ENCODE measurements around the gene FCRL2.

The FCRL2 gene

GRCh38 chr1:157721985-157722384, 54.9 kb downstream of the FCRL2 start:
- H3K27me3 ChIP-seq (ENCODE audit: insufficient read depth, low read length, poor library complexity, severe bottlenecking), result no peaks in the 10 kb centered on the region
- H3F3A ChIP-seq (ENCODE audit: low read depth), result no peaks in the 10 kb centered on the region
- H4K20me1 ChIP-seq (ENCODE audit: insufficient read depth, low read length, poor library complexity, severe bottlenecking), result no peaks in the 10 kb centered on the region
- no peak for TF ChIP-seq EZH2phosphoT487 (IDR thresholded peaks at IDR 0.05; ENCODE audit: borderline replicate concordance)
- TF ChIP-seq CTCF (conservative IDR thresholded peaks at IDR 0.05; ENCODE audit: low read length), result no peak
- H3K79me2 ChIP-seq (ENCODE audit: insufficient read depth, low read length), result no peaks in the 10 kb centered on the region
- no peak overlapping the region for H2AFZ ChIP-seq (ENCODE audit: low read length)
- peaks cover 16% of the 10 kb centered on the region; the same call in 1 of the 2 replicates for H3K9me3 ChIP-seq (ENCODE audit: insufficient read depth, low read depth, low read length)
- no peak overlapping the region for H3K9ac ChIP-seq (ENCODE audit: low read depth, low read length, poor library complexity, severe bottlenecking)
- H3K4me1 ChIP-seq (ENCODE audit: insufficient read depth, low read length, poor library complexity, severe bottlenecking), result peaks cover 16% of the 10 kb centered on the region
- no peaks in the 10 kb centered on the region for H3K36me3 ChIP-seq (ENCODE audit: insufficient read depth, low read length)
- no peak overlapping the region for H3K4me2 ChIP-seq (ENCODE audit: low read depth, low read length, poor library complexity, severe bottlenecking)
- no peaks in the 10 kb centered on the region for H3K9me2 ChIP-seq (replicated peaks; ENCODE audit: low read depth, low read length)
- no peak overlapping the region for H3K4me3 ChIP-seq (ENCODE audit: low read length, poor library complexity, severe bottlenecking)

- no peak overlapping the region for H2AFZ ChIP-seq (ENCODE audit: low read length)
- no peaks in the 10 kb centered on the region for H3K79me2 ChIP-seq (ENCODE audit: insufficient read depth, low read length)
- H3K9me2 ChIP-seq (replicated peaks; ENCODE audit: low read depth, low read length), result no peaks in the 10 kb centered on the region
- TF ChIP-seq EZH2phosphoT487 (IDR thresholded peaks at IDR 0.05; ENCODE audit: borderline replicate concordance) (no peak), CTCF (conservative IDR thresholded peaks at IDR 0.05; ENCODE audit: low read length) (no peak)
- H3K36me3 ChIP-seq (ENCODE audit: insufficient read depth, low read length), result no peaks in the 10 kb centered on the region
- no peaks in the 10 kb centered on the region for H3K27me3 ChIP-seq (ENCODE audit: insufficient read depth, low read length, poor library complexity, severe bottlenecking)
- no peak overlapping the region for H3K4me2 ChIP-seq (ENCODE audit: low read depth, low read length, poor library complexity, severe bottlenecking)
- no peaks in the 10 kb centered on the region for H3K4me1 ChIP-seq (ENCODE audit: insufficient read depth, low read length, poor library complexity, severe bottlenecking)
- H3K9ac ChIP-seq (ENCODE audit: low read depth, low read length, poor library complexity, severe bottlenecking), result no peak overlapping the region
- no peak overlapping the region for H3K4me3 ChIP-seq (ENCODE audit: low read length, poor library complexity, severe bottlenecking)
- no peaks in the 10 kb centered on the region for H3F3A ChIP-seq (ENCODE audit: low read depth)
- H4K20me1 ChIP-seq (ENCODE audit: insufficient read depth, low read length, poor library complexity, severe bottlenecking), result no peaks in the 10 kb centered on the region
- H3K9me3 ChIP-seq (ENCODE audit: insufficient read depth, low read depth, low read length), result peaks cover 1% of the 10 kb centered on the region; the same call in 1 of the 2 replicates
These were observed 61.2 kb downstream of the FCRL2 start for GRCh38 chr1:157715736-157716135.

- TF ChIP-seq EZH2phosphoT487 (IDR thresholded peaks at IDR 0.05; ENCODE audit: borderline replicate concordance), result no peak
- TF ChIP-seq CTCF (conservative IDR thresholded peaks at IDR 0.05; ENCODE audit: low read length), result no peak
- Histone ChIP-seq H3K36me3 (ENCODE audit: insufficient read depth, low read length) (no peaks in the 10 kb centered on the region), H3K9me3 (ENCODE audit: insufficient read depth, low read depth, low read length) (no peaks in the 10 kb centered on the region), H3F3A (ENCODE audit: low read depth) (no peaks in the 10 kb centered on the region), H3K4me2 (ENCODE audit: low read depth, low read length, poor library complexity, severe bottlenecking) (no peak overlapping the region), H3K9ac (ENCODE audit: low read depth, low read length, poor library complexity, severe bottlenecking) (no peak overlapping the region), H3K27me3 (ENCODE audit: insufficient read depth, low read length, poor library complexity, severe bottlenecking) (no peaks in the 10 kb centered on the region), H3K4me3 (ENCODE audit: low read length, poor library complexity, severe bottlenecking) (no peak overlapping the region), H3K9me2 (replicated peaks; ENCODE audit: low read depth, low read length) (no peaks in the 10 kb centered on the region), H2AFZ (ENCODE audit: low read length) (no peak overlapping the region), H3K79me2 (ENCODE audit: insufficient read depth, low read length) (no peaks in the 10 kb centered on the region), H3K4me1 (ENCODE audit: insufficient read depth, low read length, poor library complexity, severe bottlenecking) (peaks cover 5% of the 10 kb centered on the region), H4K20me1 (ENCODE audit: insufficient read depth, low read length, poor library complexity, severe bottlenecking) (no peaks in the 10 kb centered on the region)
These were observed 65.1 kb downstream of the FCRL2 start for GRCh38 chr1:157711802-157712201.

All from Loucy (cell line).